D721Med (cell line): ENCODE data around the gene MMP17.

Experiments used
- DNase-seq: peaks from one replicate; pipeline ENCODE4 v3.0.0; 2011; ENCODE audit warnings: low spot score; ENCODE audit not compliant: insufficient read length
- FAIRE-seq: peaks from 2 replicates; lab custom pipeline; 2011; peaks lifted over from hg19 to GRCh38; lab: Jason Lieb, UNC
- CTCF ChIP-seq: IDR thresholded peaks from 2 replicates; pipeline ENCODE4 v1.5.1; 2012; ENCODE audit warnings: mild to moderate bottlenecking, control low read depth; ENCODE audit not compliant: insufficient read depth; ENCODE audit errors: missing control alignments

MMP17 gene

GRCh38 chr12:131799828-131800593 lies 28.2 kb upstream of the MMP17 start:
- TF ChIP-seq CTCF, result no peak
- DNase-seq (no peak), FAIRE-seq (no peak)

- FAIRE-seq, result no peak
- no peak for TF ChIP-seq CTCF
- DNase-seq, result no peak
These were observed 27.5 kb upstream of the MMP17 start for GRCh38 chr12:131800594-131801135.

GRCh38 chr12:131801254-131801866 lies 26.8 kb upstream of the MMP17 start:
- no peak for FAIRE-seq
- DNase-seq, result no peak
- TF ChIP-seq CTCF, result no peak

- TF ChIP-seq CTCF, result no peak
- FAIRE-seq (no peak), DNase-seq (no peak)
These were observed 24.2 kb upstream of the MMP17 start for GRCh38 chr12:131803961-131804521.

GRCh38 chr12:131805421-131805820 lies 22.8 kb upstream of the MMP17 start:
- DNase-seq (no peak), FAIRE-seq (no peak)

GRCh38 chr12:131806674-131807073 lies 21.5 kb upstream of the MMP17 start:
- DNase-seq (no peak), FAIRE-seq (no peak)
- no peak for TF ChIP-seq CTCF

More at GRCh38 chr12:131805421-131805820, 22.8 kb upstream of the MMP17 start:
- no peak for TF ChIP-seq CTCF
